Hepatocyte (in vitro differentiated cells): ENCODE results near the gene CXCR5. TPM values are rescaled to one million over a fixed set of nuclear protein-coding genes. Genes with fewer than 3 reads are reported as not detected.

Experiments used
- DNase-seq: peaks from one replicate; pipeline ENCODE4 v3.0.0-alpha.2; 2016; ENCODE audit warnings: low spot score
- H2AFZ ChIP-seq: fragments of 200-600 bp; sonication (generic); 2 replicates; pipeline ENCODE4 v1.6.0; 2016; ENCODE audit warnings: antibody characterized with exemption, mild to moderate bottlenecking
- H3K27ac ChIP-seq: fragments of 200-600 bp; sonication (generic); 2 replicates; pipeline ENCODE4 v1.5.1; 2016; ENCODE audit warnings: mild to moderate bottlenecking
- H3K27me3 ChIP-seq: fragments of 200-600 bp; sonication (generic); 2 replicates; pipeline ENCODE4 v1.6.1; 2016
- H3K36me3 ChIP-seq: fragments of 200-600 bp; sonication (generic); replicated peaks from 2 replicates; pipeline ENCODE4 v1.5.1; 2016; ENCODE audit warnings: low read depth; ENCODE audit not compliant: insufficient read depth
- H3K4me1 ChIP-seq: fragments of 200-600 bp; sonication (generic); 2 replicates; pipeline ENCODE4 v1.5.1; 2016; ENCODE audit warnings: mild to moderate bottlenecking, moderate library complexity; ENCODE audit not compliant: insufficient read depth
- H3K4me2 ChIP-seq: fragments of 200-600 bp; sonication (generic); 2 replicates; pipeline ENCODE4 v1.6.0; 2016
- H3K4me3 ChIP-seq: fragments of 200-600 bp; sonication (generic); 2 replicates; pipeline ENCODE4 v1.5.1; 2016; ENCODE audit warnings: mild to moderate bottlenecking
- H3K79me2 ChIP-seq: fragments of 200-600 bp; sonication (generic); 2 replicates; pipeline ENCODE4 v1.6.0; 2017; ENCODE audit warnings: mild to moderate bottlenecking
- H3K9me2 ChIP-seq: fragments of 200-600 bp; sonication (generic); replicated peaks from 2 replicates; pipeline ENCODE4 v1.6.0; 2017; ENCODE audit warnings: mild to moderate bottlenecking; ENCODE audit not compliant: insufficient read depth
- H3K9me3 ChIP-seq: fragments of 200-600 bp; sonication (generic); 2 replicates; pipeline ENCODE4 v1.5.1; 2016; ENCODE audit warnings: low read depth, mild to moderate bottlenecking
- H4K20me1 ChIP-seq: fragments of 200-600 bp; sonication (generic); 2 replicates; pipeline ENCODE4 v1.6.0; 2016; ENCODE audit warnings: mild to moderate bottlenecking; ENCODE audit not compliant: insufficient read depth, poor library complexity, severe bottlenecking
- EZH2 ChIP-seq: fragments of 200-600 bp; sonication (generic); IDR thresholded peaks from 2 replicates; pipeline ENCODE4 v1.6.1; 2016; ENCODE audit warnings: antibody characterized with exemption, mild to moderate bottlenecking, borderline replicate concordance
- EZH2phosphoT487 ChIP-seq: fragments of 200-600 bp; sonication (generic); IDR thresholded peaks from one replicate; pipeline ENCODE4 v1.6.1; 2018; ENCODE audit warnings: antibody characterized with exemption, mild to moderate bottlenecking, low read depth, moderate library complexity; ENCODE audit not compliant: unreplicated experiment, severe bottlenecking
- WGBS: methylation state at CpG from one replicate; pipeline ENCODE4 v1.1.6; 2016; ENCODE audit warnings: low lambda C conversion rate; ENCODE audit errors: missing lambda C conversion rate; 5-methylcytosine and 5-hydroxymethylcytosine counted together
- polyA plus RNA-seq: library from polyadenylated mRNA; unstranded; fragments of >200 nt; fragmentation: Nextera tagmentation; extraction: Ambion mirVana; gene quantifications from 2 replicates; pipeline ENCODE4 v1.2.1, GENCODE V29; 2016
- total RNA-seq: library from RNA; depleted of rRNA; stranded (reverse); fragments of >200 nt; gene quantifications from 2 replicates; pipeline ENCODE4 v1.2.3, GENCODE V29; 2014
- TF ChIP-seq, protein P1 (sequence below): fragments of 200-600 bp; sonication (generic); IDR thresholded peaks from 2 replicates; pipeline ENCODE4 v1.5.1; 2016; ENCODE audit warnings: antibody characterized with exemption, mild to moderate bottlenecking; ENCODE audit not compliant: poor library complexity

CXCR5 gene
- total and polyA plus RNA-seq, 2 experiments from 2014 or later, result 0.11 TPM; not detected in 1

GRCh38 chr11:118903204-118904015 lies 19.7 kb downstream of the CXCR5 start:
- Histone ChIP-seq H3K27ac (no peak overlapping the region), H3K4me1 (peaks cover 13% of the 10 kb centered on the region), H3K27me3 (no peaks in the 10 kb centered on the region), H2AFZ (no peak overlapping the region), H3K4me2 (no peak overlapping the region), H3K4me3 (no peak overlapping the region), H3K9me2 (no peaks in the 10 kb centered on the region), H4K20me1 (peaks cover 27% of the 10 kb centered on the region), H3K36me3 (no peaks in the 10 kb centered on the region), H3K9me3 (no peaks in the 10 kb centered on the region), H3K79me2 (peaks cover 50% of the 10 kb centered on the region)
- WGBS, result 93% methylated on average over 10 of the region's 21 CpGs
- no peak for TF ChIP-seq EZH2phosphoT487
- TF ChIP-seq, protein P1, sequence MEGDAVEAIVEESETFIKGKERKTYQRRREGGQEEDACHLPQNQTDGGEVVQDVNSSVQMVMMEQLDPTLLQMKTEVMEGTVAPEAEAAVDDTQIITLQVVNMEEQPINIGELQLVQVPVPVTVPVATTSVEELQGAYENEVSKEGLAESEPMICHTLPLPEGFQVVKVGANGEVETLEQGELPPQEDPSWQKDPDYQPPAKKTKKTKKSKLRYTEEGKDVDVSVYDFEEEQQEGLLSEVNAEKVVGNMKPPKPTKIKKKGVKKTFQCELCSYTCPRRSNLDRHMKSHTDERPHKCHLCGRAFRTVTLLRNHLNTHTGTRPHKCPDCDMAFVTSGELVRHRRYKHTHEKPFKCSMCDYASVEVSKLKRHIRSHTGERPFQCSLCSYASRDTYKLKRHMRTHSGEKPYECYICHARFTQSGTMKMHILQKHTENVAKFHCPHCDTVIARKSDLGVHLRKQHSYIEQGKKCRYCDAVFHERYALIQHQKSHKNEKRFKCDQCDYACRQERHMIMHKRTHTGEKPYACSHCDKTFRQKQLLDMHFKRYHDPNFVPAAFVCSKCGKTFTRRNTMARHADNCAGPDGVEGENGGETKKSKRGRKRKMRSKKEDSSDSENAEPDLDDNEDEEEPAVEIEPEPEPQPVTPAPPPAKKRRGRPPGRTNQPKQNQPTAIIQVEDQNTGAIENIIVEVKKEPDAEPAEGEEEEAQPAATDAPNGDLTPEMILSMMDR, result no peak
- no peak for TF ChIP-seq EZH2
- no peak for DNase-seq

DNA sequence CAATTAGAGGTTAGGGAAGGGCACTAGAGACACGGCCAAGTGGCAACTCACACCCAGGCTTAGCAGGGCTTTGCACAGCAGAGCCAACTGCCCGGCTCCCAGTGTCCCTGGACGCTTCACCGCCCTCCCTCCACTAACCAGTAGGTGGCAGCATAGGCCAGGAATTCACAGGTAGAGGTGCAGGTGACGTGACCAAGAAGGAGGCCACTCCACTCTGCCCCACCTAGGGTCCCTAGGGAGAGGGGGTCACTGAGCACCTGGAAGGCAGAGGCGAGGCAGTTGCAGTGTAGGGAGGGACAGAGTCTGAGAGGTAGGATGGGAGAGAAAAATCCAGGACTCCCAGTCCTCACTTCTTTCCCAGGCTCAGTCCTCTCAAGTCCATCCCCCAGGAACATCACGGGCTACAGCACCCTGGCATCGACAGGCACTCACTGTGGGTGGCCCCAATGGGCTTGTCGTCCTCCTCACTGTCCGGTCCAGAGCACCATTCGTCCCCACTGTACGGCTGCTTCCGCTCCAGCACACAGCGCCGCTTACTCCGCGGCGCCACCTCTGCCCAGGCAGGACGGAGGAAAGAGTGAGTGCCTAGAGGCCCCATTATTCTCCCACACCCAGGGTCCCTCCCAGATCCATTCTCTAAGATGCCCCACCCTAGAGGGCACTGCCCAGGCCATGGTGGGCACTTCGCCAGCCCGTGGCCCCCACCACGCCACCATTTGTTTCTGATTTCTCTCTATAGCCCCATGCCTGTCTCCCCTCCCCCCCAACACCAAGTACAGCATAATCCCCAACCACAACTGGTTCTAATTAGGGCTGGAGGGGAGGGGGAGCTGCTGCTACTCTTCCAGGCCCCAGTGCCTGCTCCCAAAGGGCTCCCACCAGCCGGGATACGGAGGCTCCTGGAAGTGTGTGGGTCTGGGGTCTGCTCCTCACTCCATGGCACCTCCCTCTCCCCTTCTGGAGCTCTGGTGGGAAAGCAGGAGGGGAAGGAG lies 23.7 kb downstream of the CXCR5 start:
- peaks cover 24% of the 10 kb centered on the region for H4K20me1 ChIP-seq
- no peak overlapping the region for H3K4me3 ChIP-seq
- peak; percentile 88 for DNase-seq
- peaks cover 47% of the 10 kb centered on the region for H3K4me1 ChIP-seq
- TF ChIP-seq EZH2phosphoT487, result no peak
- TF ChIP-seq, protein P1, result peak; percentile 92
- no peaks in the 10 kb centered on the region for H3K9me2 ChIP-seq
- H3K4me2 ChIP-seq, result peak overlapping the region; percentile 91
- peak overlapping the region; percentile 99 for H3K27ac ChIP-seq
- no peaks in the 10 kb centered on the region for H3K36me3 ChIP-seq
- H3K9me3 ChIP-seq, result no peaks in the 10 kb centered on the region
- WGBS, result 31% methylated on average over 22 of the region's 24 CpGs
- no peak overlapping the region for H2AFZ ChIP-seq
- H3K79me2 ChIP-seq, result peaks cover 71% of the 10 kb centered on the region
- no peaks in the 10 kb centered on the region for H3K27me3 ChIP-seq

- peaks cover 77% of the 10 kb centered on the region for H3K79me2 ChIP-seq
- WGBS, result 83% methylated on average over 13 of the region's 13 CpGs
- DNase-seq, result no peak
Observed at GRCh38 chr11:118908264-118908663, 24.6 kb downstream of the CXCR5 start.

More at GRCh38 chr11:118908264-118908663, 24.6 kb downstream of the CXCR5 start:
- no peaks in the 10 kb centered on the region for H3K9me3 ChIP-seq
- peaks cover 19% of the 10 kb centered on the region for H4K20me1 ChIP-seq
- no peak for TF ChIP-seq EZH2phosphoT487
- TF ChIP-seq, protein P1, result no peak
- no peak for TF ChIP-seq EZH2
- H3K27me3 ChIP-seq, result no peaks in the 10 kb centered on the region
- H3K36me3 ChIP-seq, result no peaks in the 10 kb centered on the region
- peaks cover 56% of the 10 kb centered on the region for H3K4me1 ChIP-seq
- peak overlapping the region; percentile 91 for H3K4me2 ChIP-seq
- H3K27ac ChIP-seq, result peak overlapping the region; percentile 99
- no peak overlapping the region for H2AFZ ChIP-seq
- no peak overlapping the region for H3K4me3 ChIP-seq
- H3K9me2 ChIP-seq, result no peaks in the 10 kb centered on the region
